BLaER1 (cell line): Measurements from ENCODE around the gene TAS1R1.

Experiments used
- H3K27ac ChIP-seq: shearing (Covaris generic); formaldehyde crosslinking; 2 replicates; pipeline ENCODE4 v1.8.1; 2022
- H3K27me3 ChIP-seq: shearing (Covaris generic); formaldehyde crosslinking; 2 replicates; pipeline ENCODE4 v1.8.1; 2022
- H3K36me3 ChIP-seq: shearing (Covaris generic); formaldehyde crosslinking; 2 replicates; pipeline ENCODE4 v1.8.1; 2022
- H3K4me1 ChIP-seq: shearing (Covaris generic); formaldehyde crosslinking; 2 replicates; pipeline ENCODE4 v1.8.1; 2022
- H3K4me2 ChIP-seq: shearing (Covaris generic); formaldehyde crosslinking; 2 replicates; pipeline ENCODE4 v1.8.1; 2022
- H3K4me3 ChIP-seq: shearing (Covaris generic); formaldehyde crosslinking; 2 replicates; pipeline ENCODE4 v1.8.1; 2022
- H3K9ac ChIP-seq: shearing (Covaris generic); formaldehyde crosslinking; 2 replicates; pipeline ENCODE4 v1.8.1; 2022
- H3K9me3 ChIP-seq: shearing (Covaris generic); formaldehyde crosslinking; 2 replicates; pipeline ENCODE4 v1.8.1; 2022
- H4K20me1 ChIP-seq: shearing (Covaris generic); formaldehyde crosslinking; 2 replicates; pipeline ENCODE4 v1.8.1; 2022
- Cebpa-rat ChIP-seq: shearing (Covaris generic); IDR thresholded peaks from 2 replicates; pipeline ENCODE4 v1.8.1; 2022

The TAS1R1 gene

DNA sequence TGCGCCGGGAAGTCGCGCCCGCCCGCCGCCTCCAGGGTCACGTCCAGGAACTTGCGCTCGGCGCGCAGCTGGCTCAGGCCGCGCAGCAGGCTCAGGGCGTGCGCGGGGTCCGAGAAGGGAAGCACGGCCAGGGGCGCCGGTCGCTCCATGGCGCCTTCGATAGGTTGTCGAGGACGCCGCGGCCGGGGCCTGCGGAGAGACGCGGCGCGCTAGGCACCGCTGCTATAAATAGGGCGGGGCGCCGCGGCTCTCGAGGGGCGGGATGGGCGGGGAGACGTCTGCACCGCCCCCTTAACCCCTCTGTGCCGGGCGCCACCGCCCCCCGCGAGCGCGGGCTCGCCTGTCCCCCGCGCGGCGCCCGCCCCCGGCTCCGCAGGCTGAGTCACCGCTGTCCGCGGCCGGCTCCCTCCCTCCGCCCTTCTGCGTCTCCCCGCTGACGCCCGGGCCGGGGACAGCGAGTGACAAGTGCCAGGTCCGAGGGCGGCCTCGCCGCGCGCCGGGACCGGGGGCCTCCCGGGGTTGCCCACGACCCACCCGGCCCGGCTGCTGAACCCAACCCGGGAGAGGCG is 47.6 kb downstream of the TAS1R1 start, which contains the start of gene KLHL21:
TSS of gene KLHL21 (minus strand) at position 201 of the 569 bp plus-strand sequence. CDS start at position 149, 52 bp downstream.
- Histone ChIP-seq H3K4me1 (peaks cover 46% of the 10 kb centered on the region), H3K27me3 (no peaks in the 10 kb centered on the region), H3K4me2 (peak within 1 kb of the TSS; percentile 91), H4K20me1 (peaks cover 44% of the 10 kb centered on the region), H3K4me3 (peak within 1 kb of the TSS; percentile 77), H3K36me3 (peaks cover 16% of the 10 kb centered on the region), H3K27ac (peak within 1 kb of the TSS; percentile 82), H3K9me3 (no peaks in the 10 kb centered on the region), H3K9ac (peak within 1 kb of the TSS; percentile 84)
- no peak for TF ChIP-seq Cebpa-rat

DNA sequence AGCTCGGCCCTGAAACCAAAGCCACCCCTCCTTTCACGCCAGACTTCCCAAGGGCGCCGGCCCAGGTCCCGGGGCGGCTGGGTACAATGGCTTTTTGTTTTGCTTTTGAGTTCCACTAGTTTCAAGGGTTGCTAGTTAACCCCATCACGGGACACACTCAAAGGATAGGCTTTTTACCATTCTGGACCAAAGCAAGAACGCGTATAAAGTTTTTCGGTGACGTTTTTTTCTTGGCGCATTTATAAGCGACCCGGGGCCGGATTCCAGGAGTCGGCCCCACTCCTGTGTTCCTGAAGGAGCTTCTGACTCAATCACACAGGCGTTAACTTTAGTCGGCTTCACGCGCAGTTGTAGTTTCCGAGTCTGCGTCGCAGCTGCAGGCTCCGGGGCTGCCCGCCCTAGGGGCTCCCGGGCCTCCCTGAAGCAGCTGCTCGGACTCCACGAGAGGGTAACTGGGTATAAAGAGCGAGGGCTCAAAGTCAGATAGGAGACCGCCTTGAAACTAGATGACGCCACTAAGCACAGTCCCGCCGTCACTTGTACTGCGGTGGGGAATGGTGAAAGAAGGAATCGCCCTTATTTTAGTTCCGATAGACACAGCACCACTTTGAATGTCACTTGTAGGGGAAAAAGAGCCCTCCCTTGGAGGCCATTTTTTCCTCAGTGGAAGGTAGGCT is 48.3 kb downstream of the TAS1R1 start:
- peak overlapping the region; percentile 76 for H3K27ac ChIP-seq

DNA sequence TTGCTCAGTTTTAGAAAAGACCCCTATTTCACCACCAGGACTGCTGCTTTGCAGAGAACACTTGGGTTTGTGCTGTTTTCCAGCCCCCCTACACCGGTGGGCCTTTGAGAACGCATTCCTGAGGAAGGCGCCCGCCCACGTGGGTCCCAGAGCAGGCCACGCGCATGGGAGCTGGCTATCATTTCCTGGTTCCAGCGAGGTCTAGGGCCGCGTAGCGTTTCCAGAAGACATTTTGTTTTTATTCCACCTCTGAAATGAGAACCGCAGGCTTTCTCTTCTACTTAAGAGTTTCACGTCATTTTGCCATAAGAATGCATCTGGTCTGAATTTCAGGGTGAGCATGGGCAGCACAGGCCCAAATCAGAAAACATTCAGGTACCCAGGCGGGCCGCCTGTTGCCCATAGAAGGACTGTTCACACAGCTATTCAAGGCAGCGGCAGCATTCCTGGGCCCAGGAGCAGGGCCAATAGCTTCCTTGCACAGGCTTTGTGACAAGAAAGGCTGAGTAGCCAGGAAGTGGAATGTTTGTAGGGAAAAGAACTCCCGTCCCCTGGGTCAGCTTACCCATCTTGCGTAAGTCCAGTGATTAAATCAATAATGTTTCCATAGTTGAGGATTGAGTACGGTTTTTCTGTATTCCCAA is 48.9 kb downstream of the TAS1R1 start:
- Histone ChIP-seq H3K4me3 (peak overlapping the region; percentile 77), H3K4me1 (peaks cover 37% of the 10 kb centered on the region), H3K4me2 (peak overlapping the region; percentile 91), H3K36me3 (peaks cover 4% of the 10 kb centered on the region), H4K20me1 (peaks cover 32% of the 10 kb centered on the region), H3K27me3 (no peaks in the 10 kb centered on the region), H3K27ac (peak overlapping the region; percentile 76), H3K9me3 (no peaks in the 10 kb centered on the region), H3K9ac (peak overlapping the region; percentile 74)
- no peak for TF ChIP-seq Cebpa-rat

More for the DNA sequence above, 48.3 kb downstream of the TAS1R1 start:
- Histone ChIP-seq H3K4me2 (peak overlapping the region; percentile 91), H3K4me1 (peaks cover 43% of the 10 kb centered on the region), H3K4me3 (peak overlapping the region; percentile 77), H4K20me1 (peaks cover 38% of the 10 kb centered on the region), H3K9ac (peak overlapping the region; percentile 74), H3K9me3 (no peaks in the 10 kb centered on the region), H3K36me3 (peaks cover 10% of the 10 kb centered on the region), H3K27me3 (no peaks in the 10 kb centered on the region)
- TF ChIP-seq Cebpa-rat: no peak

DNA sequence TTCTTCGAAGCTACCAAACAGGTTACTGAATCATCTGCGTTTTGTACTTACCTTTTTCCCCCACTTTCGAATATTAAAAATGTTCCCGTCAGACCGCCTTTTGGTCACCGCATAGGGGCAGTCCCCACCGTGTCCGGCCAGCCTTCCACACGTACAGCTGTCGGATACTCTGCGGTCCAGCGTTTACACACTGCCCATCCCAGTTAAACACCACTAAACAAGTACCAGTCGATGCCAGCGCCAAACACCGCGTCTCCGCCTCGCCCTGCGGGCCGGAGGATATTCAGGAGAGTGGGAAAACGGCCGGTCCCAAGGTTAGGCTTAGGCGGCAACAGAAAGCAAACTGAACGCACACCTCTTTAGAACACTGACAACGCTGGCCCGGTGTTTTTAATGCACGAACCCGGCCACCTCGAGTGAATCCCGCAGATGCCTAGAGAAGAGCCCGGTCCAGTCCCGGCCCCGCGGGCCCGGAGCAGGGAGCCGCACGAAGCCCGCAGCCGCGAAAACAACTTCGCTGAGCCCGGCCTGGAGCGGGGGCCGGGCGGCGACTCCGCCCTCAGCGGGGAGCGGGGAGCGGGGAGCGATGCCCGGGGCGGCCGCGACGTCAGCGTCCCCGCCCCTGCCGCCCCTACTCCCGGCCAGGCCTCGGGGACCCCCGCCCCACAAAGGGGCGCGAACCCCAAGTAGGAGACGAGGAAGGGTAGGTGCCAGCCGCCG is 57.7 kb downstream of the TAS1R1 start:
- Histone ChIP-seq H3K27ac (peak overlapping the region; percentile 70), H3K9me3 (no peaks in the 10 kb centered on the region), H3K4me2 (peak overlapping the region; percentile 99), H3K36me3 (peaks cover 14% of the 10 kb centered on the region), H3K27me3 (peaks cover 13% of the 10 kb centered on the region), H3K9ac (peak overlapping the region; percentile 82), H4K20me1 (peaks cover 27% of the 10 kb centered on the region), H3K4me3 (peak overlapping the region; percentile 97), H3K4me1 (peaks cover 28% of the 10 kb centered on the region)
- TF ChIP-seq Cebpa-rat: no peak

DNA sequence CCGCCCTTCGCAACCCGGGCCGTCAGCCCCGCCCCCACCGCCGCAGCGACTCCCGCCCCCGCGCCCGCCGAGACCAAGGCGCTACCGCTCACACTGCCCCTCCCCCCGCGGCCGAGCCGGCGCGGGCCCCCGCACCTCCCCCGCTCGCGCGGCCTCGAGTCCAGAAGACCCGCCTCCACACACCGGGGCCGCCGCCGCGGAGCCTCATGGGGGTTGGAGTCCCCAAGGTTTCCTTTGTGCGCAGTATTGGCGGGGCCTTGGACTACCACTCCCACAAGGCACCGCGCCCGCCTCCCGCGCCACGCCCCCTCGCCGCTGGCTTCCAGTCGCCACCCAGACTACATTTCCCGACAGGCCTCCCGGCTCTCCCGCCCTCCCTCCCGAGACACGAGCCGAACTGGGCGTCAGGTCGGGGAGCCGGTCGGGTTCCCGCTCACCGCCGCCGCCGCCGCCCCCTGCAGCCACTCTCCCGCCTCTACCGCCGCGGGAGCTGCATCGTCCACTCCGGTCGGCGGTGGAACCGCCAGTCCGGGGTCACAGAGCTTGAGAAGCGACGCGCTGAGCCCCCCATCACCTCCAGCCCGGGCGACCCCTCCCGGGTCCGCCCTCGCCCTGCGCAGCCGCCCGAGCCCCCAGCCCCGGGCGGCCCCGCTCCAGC is 58.4 kb downstream of the TAS1R1 start, which contains the start of gene PHF13:
TSS of gene PHF13 (plus strand) at position 371 of the 658 bp plus-strand sequence. CDS start 336 bp downstream, outside the sequence.
- peaks cover 13% of the 10 kb centered on the region for H3K27me3 ChIP-seq
- peak within 1 kb of the TSS; percentile 78 for H3K27ac ChIP-seq
- peak within 1 kb of the TSS; percentile 97 for H3K4me3 ChIP-seq
- H4K20me1 ChIP-seq: peaks cover 34% of the 10 kb centered on the region
- H3K9me3 ChIP-seq: no peaks in the 10 kb centered on the region
- no peak for TF ChIP-seq Cebpa-rat
- peaks cover 28% of the 10 kb centered on the region for H3K4me1 ChIP-seq
- H3K4me2 ChIP-seq: peak within 1 kb of the TSS; percentile 99
- H3K9ac ChIP-seq: peak within 1 kb of the TSS; percentile 86
- H3K36me3 ChIP-seq: peaks cover 21% of the 10 kb centered on the region

DNA sequence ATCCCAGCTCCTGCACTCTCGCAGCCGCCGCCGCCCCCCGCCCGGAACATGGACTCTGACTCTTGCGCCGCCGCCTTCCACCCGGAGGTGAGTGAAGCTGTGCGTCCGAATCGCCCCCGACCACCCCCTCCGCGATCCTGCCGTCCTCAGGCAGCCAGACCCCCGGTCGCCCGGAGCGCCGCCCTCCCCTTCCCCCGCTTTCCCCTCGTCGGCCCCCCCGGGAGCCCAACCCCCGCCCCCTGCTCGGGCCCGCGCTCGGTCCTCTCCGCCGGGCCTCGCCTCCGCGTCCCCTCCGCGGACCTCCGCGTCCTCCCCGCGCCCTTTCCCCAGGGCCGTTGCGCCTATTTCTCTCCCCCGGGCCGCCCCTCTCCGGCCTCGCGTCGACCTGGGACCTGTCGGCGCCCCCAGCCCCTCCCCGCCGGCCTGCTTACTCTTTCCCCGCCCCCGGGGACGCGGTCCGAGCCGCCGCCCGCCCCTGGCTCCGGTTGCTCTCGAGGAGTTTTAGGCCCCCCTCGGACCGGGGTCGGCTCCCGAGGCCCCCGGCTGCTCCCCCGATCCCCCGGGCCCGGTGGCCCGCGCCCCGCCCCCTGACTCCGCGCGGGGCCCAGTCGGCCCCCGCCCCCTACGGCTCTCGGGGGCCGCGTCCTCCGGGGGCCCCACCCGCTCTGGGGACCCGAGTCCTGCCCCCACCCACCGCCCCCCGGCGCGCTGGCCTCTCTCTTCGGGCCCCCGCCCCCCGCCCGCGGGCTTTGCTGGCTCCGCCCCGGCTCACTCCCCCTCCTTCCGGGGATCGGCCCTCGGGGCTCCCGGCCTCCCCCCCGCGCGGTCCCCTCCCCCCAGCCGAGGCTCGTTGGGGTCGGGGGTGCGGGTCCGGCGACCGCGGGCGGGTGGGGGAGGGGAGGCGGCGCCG is 59.2 kb downstream of the TAS1R1 start:
- peaks cover 29% of the 10 kb centered on the region for H3K36me3 ChIP-seq
- peak overlapping the region; percentile 97 for H3K4me3 ChIP-seq
- peak overlapping the region; percentile 78 for H3K27ac ChIP-seq
- peak overlapping the region; percentile 85 for H3K4me2 ChIP-seq
- H3K27me3 ChIP-seq: peaks cover 13% of the 10 kb centered on the region
- peaks cover 42% of the 10 kb centered on the region for H4K20me1 ChIP-seq
- peaks cover 28% of the 10 kb centered on the region for H3K4me1 ChIP-seq
- H3K9me3 ChIP-seq: no peaks in the 10 kb centered on the region
- H3K9ac ChIP-seq: peak overlapping the region; percentile 86
- TF ChIP-seq Cebpa-rat: no peak

DNA sequence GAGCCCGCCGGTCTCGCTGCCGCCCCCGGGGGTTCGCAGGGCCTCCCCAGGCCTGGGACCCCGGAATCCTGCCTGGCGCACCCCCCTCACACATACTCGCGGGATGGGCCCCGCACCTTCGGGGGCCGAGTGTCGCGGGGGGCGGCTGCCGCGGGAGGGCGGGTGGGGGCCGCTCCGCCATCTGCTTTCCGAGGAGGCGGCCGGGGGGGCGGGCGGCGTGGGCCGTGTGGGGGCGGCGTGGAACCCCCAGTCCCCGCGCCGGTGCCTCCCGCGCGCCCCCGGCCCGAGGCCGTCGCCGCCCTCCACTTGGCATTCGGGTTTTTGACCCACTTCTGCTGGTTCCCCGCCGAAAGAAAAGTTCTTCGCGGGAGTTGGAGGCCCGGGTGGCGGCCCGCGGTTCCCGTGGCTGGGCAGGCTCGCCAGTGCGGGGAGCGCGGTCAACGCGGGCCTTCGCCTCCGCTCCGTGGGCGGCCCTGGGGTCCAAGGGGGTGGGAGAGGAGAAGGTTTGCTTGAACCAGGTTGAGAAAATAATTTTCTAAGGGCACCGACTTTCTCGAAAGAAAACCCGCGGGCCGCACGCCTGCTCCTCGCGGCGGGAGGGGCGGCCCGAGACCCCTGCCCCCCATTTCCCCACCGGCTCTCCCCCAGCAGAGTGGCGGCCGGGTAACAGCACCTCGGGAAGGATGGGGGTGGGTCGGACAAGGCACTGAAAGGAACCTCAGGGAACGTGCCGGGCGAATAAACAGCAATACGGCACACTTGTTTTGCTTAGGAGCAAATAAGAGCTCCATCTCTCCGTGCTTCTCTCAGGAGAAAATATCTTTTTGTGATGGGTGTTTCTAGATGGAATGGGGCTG is 60.0 kb downstream of the TAS1R1 start:
- peak overlapping the region; percentile 74 for H3K27ac ChIP-seq
- H3K27me3 ChIP-seq: peaks cover 13% of the 10 kb centered on the region
- H3K4me2 ChIP-seq: peak overlapping the region; percentile 85
- peak overlapping the region; percentile 84 for H3K9ac ChIP-seq
- peaks cover 28% of the 10 kb centered on the region for H3K4me1 ChIP-seq
- peaks cover 38% of the 10 kb centered on the region for H3K36me3 ChIP-seq
- peaks cover 51% of the 10 kb centered on the region for H4K20me1 ChIP-seq
- H3K4me3 ChIP-seq: peak overlapping the region; percentile 97
- no peaks in the 10 kb centered on the region for H3K9me3 ChIP-seq
- no peak for TF ChIP-seq Cebpa-rat

DNA sequence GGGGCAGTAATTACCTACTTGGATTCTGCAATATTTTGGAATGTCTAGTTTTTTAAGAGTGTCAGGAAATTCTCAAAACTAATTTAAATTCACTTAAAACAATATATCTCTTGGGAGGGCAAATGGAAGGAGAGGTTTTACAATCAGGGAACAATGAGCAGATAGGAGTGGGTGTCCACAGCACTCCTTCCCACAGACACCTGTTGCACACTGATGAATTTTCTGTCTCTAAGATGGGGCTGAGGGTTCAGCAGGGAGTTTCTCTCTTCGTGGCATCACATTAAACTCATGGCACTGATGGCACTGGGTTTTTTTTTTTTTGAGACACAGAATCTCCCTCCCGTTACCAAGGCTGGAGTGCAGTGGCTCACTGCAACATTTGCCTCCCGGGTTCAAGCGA is 63.9 kb downstream of the TAS1R1 start:
- Histone ChIP-seq H3K9me3 (no peaks in the 10 kb centered on the region), H3K27ac (no peak overlapping the region), H3K9ac (no peak overlapping the region), H3K4me3 (no peak overlapping the region), H3K36me3 (peaks cover 77% of the 10 kb centered on the region), H3K4me2 (no peak overlapping the region), H3K27me3 (peaks cover 8% of the 10 kb centered on the region; the same call in 1 of the 2 replicates), H3K4me1 (peaks cover 20% of the 10 kb centered on the region), H4K20me1 (peaks cover 81% of the 10 kb centered on the region)
- TF ChIP-seq Cebpa-rat: no peak
